ENCODE results near the gene R3HDM1.
"Not testable (repeated sequence)": the region's sequence is repeated elsewhere in the genome, so short reads cannot be mapped to it uniquely, and the experiment has no call there.

R3HDM1 gene

GRCh38 chr2:135650721-135651120, 119.4 kb downstream of the R3HDM1 start:
- DNase-seq (ENCODE audit: low read depth): no peak
- no peak for TF ChIP-seq CTCF (IDR thresholded peaks at IDR 0.05; ENCODE audit: control insufficient read depth, insufficient read depth, low read depth, low read length, missing control alignments)
- H3K4me3 ChIP-seq (ENCODE audit: control insufficient read depth, low read depth, low read length): no peak overlapping the region

GRCh38 chr2:135651717-135652116, 120.4 kb downstream of the R3HDM1 start:
- no peak for TF ChIP-seq CTCF (IDR thresholded peaks at IDR 0.05; ENCODE audit: control insufficient read depth, insufficient read depth, low read depth, low read length, missing control alignments)
- no peak for DNase-seq (ENCODE audit: low read depth)
- no peak overlapping the region for H3K4me3 ChIP-seq (ENCODE audit: control insufficient read depth, low read depth, low read length)

- H3K4me3 ChIP-seq (ENCODE audit: control insufficient read depth, low read depth, low read length); DNase-seq (ENCODE audit: low read depth): not testable (repeated sequence)
These were observed 123.0 kb downstream of the R3HDM1 start for GRCh38 chr2:135654239-135654638.

- DNase-seq (ENCODE audit: low read depth): no peak
- H3K4me3 ChIP-seq (ENCODE audit: control insufficient read depth, low read depth, low read length): no peak overlapping the region
- no peak for TF ChIP-seq CTCF (IDR thresholded peaks at IDR 0.05; ENCODE audit: control insufficient read depth, insufficient read depth, low read depth, low read length, missing control alignments)
These were observed 126.7 kb downstream of the R3HDM1 start for GRCh38 chr2:135657806-135658582.

GRCh38 chr2:135662088-135662487, 130.8 kb downstream of the R3HDM1 start:
- TF ChIP-seq CTCF (IDR thresholded peaks at IDR 0.05; ENCODE audit: control insufficient read depth, insufficient read depth, low read depth, low read length, missing control alignments): no peak
- no peak for DNase-seq (ENCODE audit: low read depth)
- H3K4me3 ChIP-seq (ENCODE audit: control insufficient read depth, low read depth, low read length): no peak overlapping the region

- H3K4me3 ChIP-seq (ENCODE audit: control insufficient read depth, low read depth, low read length): no peak overlapping the region
- TF ChIP-seq CTCF (IDR thresholded peaks at IDR 0.05; ENCODE audit: control insufficient read depth, insufficient read depth, low read depth, low read length, missing control alignments): no peak
- DNase-seq (ENCODE audit: low read depth): no peak
These were observed 131.9 kb downstream of the R3HDM1 start for GRCh38 chr2:135663148-135663700.

GRCh38 chr2:135664623-135665068, 133.4 kb downstream of the R3HDM1 start:
- no peak overlapping the region for H3K4me3 ChIP-seq (ENCODE audit: control insufficient read depth, low read depth, low read length)
- TF ChIP-seq CTCF (IDR thresholded peaks at IDR 0.05; ENCODE audit: control insufficient read depth, insufficient read depth, low read depth, low read length, missing control alignments): no peak
- no peak for DNase-seq (ENCODE audit: low read depth)
